K562 (cell line): ENCODE results near the gene STK17A. TPM values are rescaled to one million over a fixed set of nuclear protein-coding genes. Genes with fewer than 3 reads are reported as not detected.
A peak's percentile ranks its signal among the peaks of the same experiment; 100 is the strongest.

Source experiments
- CCAR2 ChIP-seq: fragments of 200-400 bp; formaldehyde crosslinking; IDR thresholded peaks from 2 replicates; pipeline ENCODE4 v1.6.1; 2017; ENCODE audit warnings: mild to moderate bottlenecking, low read depth, low read length
- GATAD2B ChIP-seq: fragments of 450-650 bp; IDR thresholded peaks from 2 replicates; pipeline ENCODE4 v1.6.1; 2017; ENCODE audit warnings: mild to moderate bottlenecking, borderline replicate concordance
- NELFE ChIP-seq: IDR thresholded peaks from 2 replicates; pipeline ENCODE4 v1.6.1; 2011; ENCODE audit warnings: mild to moderate bottlenecking; ENCODE audit not compliant: insufficient read depth, insufficient read length
- PHF20 ChIP-seq: fragments of 450-650 bp; IDR thresholded peaks from 2 replicates; pipeline ENCODE4 v1.6.1; 2018; ENCODE audit not compliant: partially characterized antibody
- RB1 ChIP-seq: fragments of 450-650 bp; IDR thresholded peaks from 2 replicates; pipeline ENCODE4 v1.6.1; 2017; ENCODE audit warnings: low read depth, mild to moderate bottlenecking
- ZBED1 ChIP-seq: IDR thresholded peaks from 2 replicates; pipeline ENCODE4 v1.6.1; 2014
- ZFP36 ChIP-seq: fragments of 150-350 bp; IDR thresholded peaks from 2 replicates; pipeline ENCODE4 v1.6.1; 2018; ENCODE audit warnings: low read length, low read depth; ENCODE audit not compliant: partially characterized antibody
- ZNF174 ChIP-seq: fragments of 250-450 bp; sonication (Bioruptor Pico); IDR thresholded peaks from 2 replicates; pipeline ENCODE4 v1.4.0; 2020; ENCODE audit warnings: mild to moderate bottlenecking
- ZNF316 ChIP-seq: fragments of 450-650 bp; IDR thresholded peaks from 2 replicates; pipeline ENCODE4 v1.6.1; 2016
- ZNF436 ChIP-seq: fragments of 250-450, 450-650 bp; sonication (Bioruptor Pico); formaldehyde crosslinking; IDR thresholded peaks from 2 replicates; pipeline ENCODE4 v1.7.0; 2020; ENCODE audit warnings: mild to moderate bottlenecking
- polyA plus RNA-seq, 8 experiments: library from polyadenylated mRNA; depleted of rRNA in 4 of 8; stranded (reverse) in 5 of 8; unstranded in 3 of 8; fragments of >200 nt; fragmentation: Nextera tagmentation in 2 of 8; fragmentation: Illumina TruSeq in 1 of 8; extraction: Ambion mirVana in 2 of 8; extraction: Trizol in 1 of 8; gene quantifications; 2 replicates each; pipeline versions ENCODE4 v1.2.1 to v1.2.3, GENCODE V29; 2011 to 2014; ENCODE audit warnings: inconsistent platforms in 1 of 8, missing spikeins in 1 of 8
- total RNA-seq, 7 experiments: library from RNA; depleted of rRNA in 6 of 7; stranded (reverse); fragments of >200 nt in 6 of 7; fragmentation: Illumina TruSeq in 2 of 7; extraction: Trizol in 2 of 7; gene quantifications; 2 replicates each; pipeline versions ENCODE4 v1.2.1 to v1.2.3, GENCODE V29; 2011 to 2021; ENCODE audit warnings: low replicate concordance in 1 of 7
- TF ChIP-seq, protein P1 (sequence below): fragments of 250-450 bp; sonication (Bioruptor Pico); IDR thresholded peaks from 2 replicates; pipeline ENCODE4 v1.5.0; 2022; ENCODE audit warnings: mild to moderate bottlenecking
- TF ChIP-seq, protein P2 (sequence below): fragments of 250-450 bp; sonication (Bioruptor Pico); IDR thresholded peaks from 2 replicates; pipeline ENCODE4 v1.8.0; 2021; ENCODE audit warnings: moderate library complexity, mild to moderate bottlenecking, inconsistent platforms
- TF ChIP-seq, protein P3 (sequence below): fragments of 250-450 bp; sonication (Bioruptor Pico); IDR thresholded peaks from 2 replicates; pipeline ENCODE4 v1.8.0; 2022; ENCODE audit warnings: moderate library complexity, mild to moderate bottlenecking, inconsistent platforms
- TF ChIP-seq, protein P4 (sequence below): fragments of 450-650 bp; formaldehyde crosslinking; IDR thresholded peaks from 2 replicates; pipeline ENCODE4 v1.4.0; 2020; ENCODE audit warnings: mild to moderate bottlenecking
- TF ChIP-seq, protein P5 (sequence below): fragments of 450-650 bp; formaldehyde crosslinking; IDR thresholded peaks from 2 replicates; pipeline ENCODE4 v1.4.0; 2020; ENCODE audit warnings: mild to moderate bottlenecking, moderate library complexity
- TF ChIP-seq, protein P6 (sequence below): fragments of 450-650 bp; IDR thresholded peaks from 2 replicates; pipeline ENCODE4 v1.6.1; 2018; ENCODE audit warnings: mild to moderate bottlenecking, low read depth; ENCODE audit not compliant: partially characterized antibody
- TF ChIP-seq, protein P7 (sequence below): fragments of 250-450 bp; sonication (Bioruptor Pico); IDR thresholded peaks from 2 replicates; pipeline ENCODE4 v1.8.0; 2022; ENCODE audit warnings: moderate library complexity, mild to moderate bottlenecking, inconsistent platforms
- TF ChIP-seq, protein P8 (sequence below): sonication (generic); formaldehyde crosslinking; IDR thresholded peaks from 2 replicates; pipeline ENCODE4 v1.8.0; 2022; ENCODE audit warnings: mild to moderate bottlenecking, missing genetic modification reagents

Gene STK17A
- total and polyA plus RNA-seq, 9 of the 15 experiments (the other 6 are each of a cell fraction or from before 2014, with no cell fraction given): 3.4 to 16.3 (median 13.2) TPM

DNA sequence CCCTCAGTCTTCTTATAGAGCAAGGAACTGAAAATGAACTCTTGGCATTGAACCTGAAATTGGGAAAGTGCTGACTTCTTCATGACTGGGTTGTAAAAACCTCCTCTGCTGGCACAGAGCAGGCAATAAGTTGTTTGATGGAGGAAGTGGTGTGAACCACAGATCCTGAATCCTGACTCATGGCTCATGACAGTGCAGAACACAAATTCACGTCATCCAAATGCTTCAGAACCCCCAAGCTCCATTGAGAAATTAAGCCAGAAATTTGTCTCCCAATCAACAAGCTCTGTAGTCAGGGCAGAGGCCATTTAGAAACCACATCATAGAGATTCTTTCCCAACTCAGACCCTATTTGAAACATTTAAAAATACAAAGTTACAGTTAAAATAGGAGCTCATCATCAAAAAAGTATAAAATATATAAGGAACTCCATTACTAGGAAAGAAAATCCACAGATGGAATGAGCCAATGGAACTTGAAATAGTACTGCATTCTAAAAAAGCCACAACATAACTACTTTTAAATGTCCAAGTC lies 10.3 kb upstream of the STK17A start (continued):
- TF ChIP-seq, protein P1, sequence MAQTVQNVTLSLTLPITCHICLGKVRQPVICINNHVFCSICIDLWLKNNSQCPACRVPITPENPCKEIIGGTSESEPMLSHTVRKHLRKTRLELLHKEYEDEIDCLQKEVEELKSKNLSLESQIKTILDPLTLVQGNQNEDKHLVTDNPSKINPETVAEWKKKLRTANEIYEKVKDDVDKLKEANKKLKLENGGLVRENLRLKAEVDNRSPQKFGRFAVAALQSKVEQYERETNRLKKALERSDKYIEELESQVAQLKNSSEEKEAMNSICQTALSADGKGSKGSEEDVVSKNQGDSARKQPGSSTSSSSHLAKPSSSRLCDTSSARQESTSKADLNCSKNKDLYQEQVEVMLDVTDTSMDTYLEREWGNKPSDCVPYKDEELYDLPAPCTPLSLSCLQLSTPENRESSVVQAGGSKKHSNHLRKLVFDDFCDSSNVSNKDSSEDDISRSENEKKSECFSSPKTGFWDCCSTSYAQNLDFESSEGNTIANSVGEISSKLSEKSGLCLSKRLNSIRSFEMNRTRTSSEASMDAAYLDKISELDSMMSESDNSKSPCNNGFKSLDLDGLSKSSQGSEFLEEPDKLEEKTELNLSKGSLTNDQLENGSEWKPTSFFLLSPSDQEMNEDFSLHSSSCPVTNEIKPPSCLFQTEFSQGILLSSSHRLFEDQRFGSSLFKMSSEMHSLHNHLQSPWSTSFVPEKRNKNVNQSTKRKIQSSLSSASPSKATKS (CRISPR knock-in tag): no peak
- TF ChIP-seq ZFP36 (no peak), PHF20 (no peak), ZBED1 (no peak), RB1 (no peak), GATAD2B (no peak), ZNF436 (CRISPR knock-in tag) (no peak), CCAR2 (no peak), ZNF174 (CRISPR knock-in tag) (no peak), NELFE (no peak), ZNF316 (peak; percentile 97)
- TF ChIP-seq, protein P2, sequence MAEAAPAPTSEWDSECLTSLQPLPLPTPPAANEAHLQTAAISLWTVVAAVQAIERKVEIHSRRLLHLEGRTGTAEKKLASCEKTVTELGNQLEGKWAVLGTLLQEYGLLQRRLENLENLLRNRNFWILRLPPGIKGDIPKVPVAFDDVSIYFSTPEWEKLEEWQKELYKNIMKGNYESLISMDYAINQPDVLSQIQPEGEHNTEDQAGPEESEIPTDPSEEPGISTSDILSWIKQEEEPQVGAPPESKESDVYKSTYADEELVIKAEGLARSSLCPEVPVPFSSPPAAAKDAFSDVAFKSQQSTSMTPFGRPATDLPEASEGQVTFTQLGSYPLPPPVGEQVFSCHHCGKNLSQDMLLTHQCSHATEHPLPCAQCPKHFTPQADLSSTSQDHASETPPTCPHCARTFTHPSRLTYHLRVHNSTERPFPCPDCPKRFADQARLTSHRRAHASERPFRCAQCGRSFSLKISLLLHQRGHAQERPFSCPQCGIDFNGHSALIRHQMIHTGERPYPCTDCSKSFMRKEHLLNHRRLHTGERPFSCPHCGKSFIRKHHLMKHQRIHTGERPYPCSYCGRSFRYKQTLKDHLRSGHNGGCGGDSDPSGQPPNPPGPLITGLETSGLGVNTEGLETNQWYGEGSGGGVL: no peak
- TF ChIP-seq, protein P3, sequence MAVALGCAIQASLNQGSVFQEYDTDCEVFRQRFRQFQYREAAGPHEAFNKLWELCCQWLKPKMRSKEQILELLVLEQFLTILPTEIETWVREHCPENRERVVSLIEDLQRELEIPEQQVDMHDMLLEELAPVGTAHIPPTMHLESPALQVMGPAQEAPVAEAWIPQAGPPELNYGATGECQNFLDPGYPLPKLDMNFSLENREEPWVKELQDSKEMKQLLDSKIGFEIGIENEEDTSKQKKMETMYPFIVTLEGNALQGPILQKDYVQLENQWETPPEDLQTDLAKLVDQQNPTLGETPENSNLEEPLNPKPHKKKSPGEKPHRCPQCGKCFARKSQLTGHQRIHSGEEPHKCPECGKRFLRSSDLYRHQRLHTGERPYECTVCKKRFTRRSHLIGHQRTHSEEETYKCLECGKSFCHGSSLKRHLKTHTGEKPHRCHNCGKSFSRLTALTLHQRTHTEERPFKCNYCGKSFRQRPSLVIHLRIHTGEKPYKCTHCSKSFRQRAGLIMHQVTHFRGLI (CRISPR knock-in tag): no peak
- TF ChIP-seq, protein P4, sequence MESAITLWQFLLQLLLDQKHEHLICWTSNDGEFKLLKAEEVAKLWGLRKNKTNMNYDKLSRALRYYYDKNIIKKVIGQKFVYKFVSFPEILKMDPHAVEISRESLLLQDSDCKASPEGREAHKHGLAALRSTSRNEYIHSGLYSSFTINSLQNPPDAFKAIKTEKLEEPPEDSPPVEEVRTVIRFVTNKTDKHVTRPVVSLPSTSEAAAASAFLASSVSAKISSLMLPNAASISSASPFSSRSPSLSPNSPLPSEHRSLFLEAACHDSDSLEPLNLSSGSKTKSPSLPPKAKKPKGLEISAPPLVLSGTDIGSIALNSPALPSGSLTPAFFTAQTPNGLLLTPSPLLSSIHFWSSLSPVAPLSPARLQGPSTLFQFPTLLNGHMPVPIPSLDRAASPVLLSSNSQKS (CRISPR knock-in tag): no peak
- TF ChIP-seq, protein P5, sequence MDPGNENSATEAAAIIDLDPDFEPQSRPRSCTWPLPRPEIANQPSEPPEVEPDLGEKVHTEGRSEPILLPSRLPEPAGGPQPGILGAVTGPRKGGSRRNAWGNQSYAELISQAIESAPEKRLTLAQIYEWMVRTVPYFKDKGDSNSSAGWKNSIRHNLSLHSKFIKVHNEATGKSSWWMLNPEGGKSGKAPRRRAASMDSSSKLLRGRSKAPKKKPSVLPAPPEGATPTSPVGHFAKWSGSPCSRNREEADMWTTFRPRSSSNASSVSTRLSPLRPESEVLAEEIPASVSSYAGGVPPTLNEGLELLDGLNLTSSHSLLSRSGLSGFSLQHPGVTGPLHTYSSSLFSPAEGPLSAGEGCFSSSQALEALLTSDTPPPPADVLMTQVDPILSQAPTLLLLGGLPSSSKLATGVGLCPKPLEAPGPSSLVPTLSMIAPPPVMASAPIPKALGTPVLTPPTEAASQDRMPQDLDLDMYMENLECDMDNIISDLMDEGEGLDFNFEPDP (CRISPR knock-in tag): no peak
- TF ChIP-seq, protein P6, sequence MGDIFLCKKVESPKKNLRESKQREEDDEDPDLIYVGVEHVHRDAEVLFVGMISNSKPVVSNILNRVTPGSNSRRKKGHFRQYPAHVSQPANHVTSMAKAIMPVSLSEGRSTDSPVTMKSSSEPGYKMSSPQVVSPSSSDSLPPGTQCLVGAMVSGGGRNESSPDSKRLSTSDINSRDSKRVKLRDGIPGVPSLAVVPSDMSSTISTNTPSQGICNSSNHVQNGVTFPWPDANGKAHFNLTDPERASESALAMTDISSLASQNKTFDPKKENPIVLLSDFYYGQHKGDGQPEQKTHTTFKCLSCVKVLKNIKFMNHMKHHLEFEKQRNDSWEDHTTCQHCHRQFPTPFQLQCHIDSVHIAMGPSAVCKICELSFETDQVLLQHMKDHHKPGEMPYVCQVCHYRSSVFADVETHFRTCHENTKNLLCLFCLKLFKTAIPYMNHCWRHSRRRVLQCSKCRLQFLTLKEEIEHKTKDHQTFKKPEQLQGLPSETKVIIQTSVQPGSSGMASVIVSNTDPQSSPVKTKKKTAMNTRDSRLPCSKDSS: no peak
- TF ChIP-seq, protein P7, sequence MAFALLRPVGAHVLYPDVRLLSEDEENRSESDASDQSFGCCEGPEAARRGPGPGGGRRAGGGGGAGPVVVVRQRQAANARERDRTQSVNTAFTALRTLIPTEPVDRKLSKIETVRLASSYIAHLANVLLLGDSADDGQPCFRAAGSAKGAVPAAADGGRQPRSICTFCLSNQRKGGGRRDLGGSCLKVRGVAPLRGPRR (CRISPR knock-in tag): no peak
- TF ChIP-seq, protein P8, sequence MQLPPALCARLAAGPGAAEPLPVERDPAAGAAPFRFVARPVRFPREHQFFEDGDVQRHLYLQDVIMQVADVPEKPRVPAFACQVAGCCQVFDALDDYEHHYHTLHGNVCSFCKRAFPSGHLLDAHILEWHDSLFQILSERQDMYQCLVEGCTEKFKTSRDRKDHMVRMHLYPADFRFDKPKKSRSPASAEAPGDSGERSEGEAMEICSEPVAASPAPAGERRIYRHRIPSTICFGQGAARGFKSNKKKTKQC (CRISPR knock-in tag): no peak
